RPMI8226 (cell line): ENCODE measurements around the gene BTN2A1.
"Not testable (repeated sequence)": the region's sequence is repeated elsewhere in the genome, so short reads cannot be mapped to it uniquely, and the experiment has no call there.

ENCODE experiments used
- DNase-seq: peaks from one replicate; pipeline ENCODE4 v3.0.0-alpha.2; 2015

BTN2A1 gene

DNA sequence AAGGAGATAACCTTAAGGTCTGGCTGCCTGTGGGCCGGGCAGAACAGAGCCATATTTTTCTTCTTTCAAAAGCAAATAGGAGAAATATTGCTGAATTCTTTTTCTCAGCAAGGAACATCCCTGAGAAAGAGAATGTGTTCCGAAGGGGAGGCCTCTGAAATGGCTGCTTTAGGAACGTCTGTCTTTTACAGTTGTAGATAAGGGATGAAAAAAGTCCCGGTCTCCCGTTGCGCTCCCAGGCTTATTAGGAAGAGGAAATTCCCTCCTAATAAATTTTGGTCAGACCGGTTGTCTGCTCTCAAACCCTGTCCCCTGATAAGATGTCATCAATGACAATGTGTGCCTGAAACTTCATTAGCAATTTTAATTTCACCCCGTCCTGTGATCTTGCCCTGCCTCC, 24.1 kb upstream of the BTN2A1 start:
- not testable (repeated sequence) for DNase-seq

DNA sequence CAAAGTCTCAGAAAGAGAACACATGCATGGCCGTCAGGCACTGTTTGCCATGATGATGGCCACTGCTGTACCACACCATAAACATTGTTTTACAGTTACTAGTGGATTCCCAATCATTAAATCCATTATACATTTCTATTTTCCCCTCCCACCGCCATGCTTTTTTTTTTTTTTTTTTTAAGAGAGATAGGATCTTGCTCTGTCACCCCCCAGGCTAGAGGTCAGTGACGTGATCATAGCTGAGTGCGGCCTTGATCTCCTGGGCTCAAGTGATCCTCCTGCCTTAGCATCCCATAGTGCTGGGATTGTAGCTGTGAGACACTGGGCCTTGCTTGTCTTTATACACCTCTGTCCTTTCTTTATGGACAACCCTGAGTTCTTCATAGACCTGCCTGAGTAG, 21.7 kb upstream of the BTN2A1 start:
- DNase-seq: no peak

DNA sequence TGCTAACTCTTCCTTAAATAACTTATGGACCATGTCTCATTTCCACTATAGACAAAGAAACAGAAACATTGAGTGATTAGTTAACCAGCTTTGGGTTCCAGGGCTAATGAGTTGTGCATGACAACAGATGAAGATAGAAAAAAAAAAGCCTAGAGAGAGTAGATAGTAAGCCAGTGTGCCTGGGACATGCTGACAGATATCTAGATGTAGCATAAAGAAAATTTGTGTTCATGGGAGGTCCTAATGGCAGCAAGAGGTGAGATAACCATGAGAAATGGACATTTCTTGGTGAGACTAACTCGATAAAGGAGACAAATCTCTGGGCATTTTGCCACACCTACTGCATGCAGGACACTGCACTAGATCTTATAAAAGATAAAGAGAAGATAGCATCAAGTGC, 20.2 kb upstream of the BTN2A1 start:
- no peak for DNase-seq

DNA sequence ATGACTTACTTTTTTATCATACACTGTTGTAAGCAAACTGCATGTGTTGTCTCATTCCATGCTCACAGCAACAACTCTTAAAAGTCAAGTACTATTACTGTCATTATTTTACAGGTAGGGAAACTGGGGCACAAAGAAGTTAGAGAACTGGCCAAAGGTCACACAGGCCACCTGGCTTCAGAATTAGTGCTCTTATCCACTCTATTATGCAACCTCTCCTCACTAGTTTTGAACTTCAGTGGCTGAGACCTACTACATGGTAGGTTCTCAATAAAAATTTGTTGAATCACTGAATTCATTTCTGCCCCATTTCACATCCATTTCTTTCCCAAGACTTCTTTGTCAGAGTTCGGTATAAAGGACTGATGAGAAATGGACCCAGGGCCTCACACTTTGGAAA, 19.8 kb upstream of the BTN2A1 start:
- no peak for DNase-seq

DNA sequence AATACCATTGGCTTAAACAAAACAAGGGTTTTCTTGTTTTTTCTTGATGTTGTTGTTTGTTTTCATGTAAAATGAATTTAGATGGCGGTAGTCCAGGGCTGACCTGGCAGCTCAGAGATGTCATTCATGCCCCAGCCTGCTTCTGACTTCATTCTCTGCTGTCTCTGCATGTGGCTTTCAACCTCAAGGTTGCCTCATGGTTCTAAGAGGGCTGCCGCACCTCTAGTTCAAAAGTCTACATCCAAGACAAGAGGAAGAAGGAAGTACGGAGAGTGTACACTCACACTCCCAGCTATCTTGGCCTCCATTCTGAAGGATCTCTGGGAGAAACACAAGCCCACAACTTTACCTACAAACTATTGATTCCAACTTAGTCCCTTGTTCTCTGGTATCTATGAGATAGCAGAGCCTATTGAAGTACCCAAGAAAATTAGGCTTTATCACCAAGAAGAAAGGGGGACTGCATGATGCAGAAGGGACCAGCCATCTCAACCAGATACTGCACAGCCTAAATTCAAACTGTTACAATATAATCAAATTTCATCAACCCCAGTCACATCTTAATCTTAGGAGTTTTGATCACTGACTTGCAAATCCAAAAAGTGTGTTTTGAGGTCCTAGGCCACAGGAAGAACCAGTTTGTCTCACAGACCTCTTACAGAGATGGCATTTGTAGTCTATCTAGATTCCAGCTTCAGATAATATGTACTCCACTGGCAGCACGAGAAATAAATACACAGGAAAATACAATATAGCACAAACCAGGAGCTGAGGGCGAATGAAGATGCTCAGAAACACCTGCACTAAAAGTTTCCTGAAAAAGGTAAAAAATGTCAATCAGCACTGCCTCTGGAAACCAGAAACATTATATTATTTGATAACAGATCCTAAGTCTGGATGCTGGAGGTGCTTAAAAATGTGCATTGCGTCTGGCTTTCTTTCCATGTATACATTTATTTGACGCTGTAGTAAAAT, 18.3 kb upstream of the BTN2A1 start:
- DNase-seq: no peak

DNA sequence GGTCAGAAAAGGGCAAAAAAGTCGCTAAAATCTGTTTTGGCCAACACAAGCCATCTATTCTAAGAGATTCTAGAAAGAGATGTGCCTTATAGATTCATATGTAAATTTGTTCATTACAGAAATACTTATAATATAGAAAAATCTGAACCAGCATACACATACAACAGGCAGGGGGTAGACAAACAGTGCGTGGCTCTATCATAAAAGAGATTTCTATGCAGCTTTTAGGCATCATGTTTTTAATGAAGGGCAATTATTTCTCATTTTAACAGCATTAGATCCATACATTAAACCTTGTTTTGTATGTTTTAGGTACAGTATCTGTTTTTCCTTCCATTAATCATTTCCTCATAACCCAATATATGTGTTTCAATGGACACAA, 16.8 kb upstream of the BTN2A1 start:
- no peak for DNase-seq

DNA sequence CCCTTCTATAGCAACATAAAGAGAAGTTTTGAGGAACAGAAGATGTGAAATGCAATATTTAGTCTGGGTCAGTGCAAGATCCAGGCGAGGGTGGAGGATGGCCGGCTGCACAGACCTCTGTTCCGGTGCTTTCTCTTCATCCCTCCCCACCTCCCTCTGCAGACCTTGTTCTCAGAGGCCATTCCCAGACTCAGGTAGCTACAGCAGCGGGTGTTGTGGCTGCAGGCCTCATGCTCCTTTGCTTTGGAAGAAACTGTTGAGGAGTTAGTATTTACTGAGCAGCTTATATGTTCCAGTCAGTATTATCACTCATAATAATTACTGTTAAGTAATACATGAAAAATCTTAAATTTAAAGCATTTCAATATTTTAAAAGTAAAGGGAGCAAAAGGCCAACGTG, 15.8 kb upstream of the BTN2A1 start:
- DNase-seq: no peak

DNA sequence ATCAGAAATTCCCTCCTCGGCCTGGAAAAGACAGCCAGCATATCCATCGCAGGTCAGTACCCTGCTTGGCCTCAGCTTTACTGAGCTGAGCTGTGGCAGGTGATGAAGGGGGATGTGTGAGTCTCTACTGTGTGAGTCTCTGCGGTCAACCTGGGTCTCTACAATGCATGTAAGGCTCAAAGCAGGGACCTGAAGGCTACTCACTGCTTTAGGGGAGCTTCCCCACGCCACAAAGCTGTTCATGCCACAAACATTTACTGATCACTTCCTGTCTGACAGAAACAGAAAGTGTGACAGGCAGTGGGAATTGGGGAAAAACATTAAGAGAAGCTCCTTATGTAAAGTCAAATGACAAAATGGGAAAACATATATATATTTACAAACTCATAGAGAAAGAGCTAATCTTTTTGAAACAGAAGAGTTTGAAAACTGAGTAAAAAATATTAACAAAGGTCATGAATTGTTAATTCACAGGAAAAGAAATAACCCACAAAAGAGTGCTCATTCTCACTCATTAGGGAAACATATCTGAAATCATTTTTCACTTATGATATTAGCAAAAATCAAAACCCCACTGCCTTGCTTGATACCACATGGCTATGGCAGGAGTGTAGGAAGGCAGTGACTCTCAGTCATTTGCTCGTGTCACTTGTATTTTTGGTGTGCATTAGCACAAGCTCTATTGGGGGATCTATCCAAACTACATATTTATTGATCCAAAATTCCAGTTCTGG, 11.7 kb upstream of the BTN2A1 start:
- no peak for DNase-seq

DNA sequence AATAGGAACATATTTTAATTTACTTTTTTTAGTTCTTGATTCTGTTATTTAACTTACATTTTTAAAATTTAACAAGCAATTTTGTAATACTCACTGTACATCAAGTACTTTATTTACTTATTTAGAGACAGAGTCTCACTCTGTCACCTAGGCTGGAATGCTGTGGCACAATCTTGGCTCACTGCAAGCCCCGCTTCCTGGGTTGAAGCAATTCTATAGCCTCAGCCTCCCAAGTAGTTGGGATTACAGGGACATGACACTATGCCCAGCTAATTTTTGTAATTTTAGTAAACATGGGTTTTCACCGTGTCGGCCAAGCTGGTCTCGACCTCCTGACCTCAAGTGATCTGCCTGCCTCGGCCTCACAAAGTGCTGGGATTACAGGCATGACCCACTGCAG, 10.5 kb upstream of the BTN2A1 start:
- no peak for DNase-seq

DNA sequence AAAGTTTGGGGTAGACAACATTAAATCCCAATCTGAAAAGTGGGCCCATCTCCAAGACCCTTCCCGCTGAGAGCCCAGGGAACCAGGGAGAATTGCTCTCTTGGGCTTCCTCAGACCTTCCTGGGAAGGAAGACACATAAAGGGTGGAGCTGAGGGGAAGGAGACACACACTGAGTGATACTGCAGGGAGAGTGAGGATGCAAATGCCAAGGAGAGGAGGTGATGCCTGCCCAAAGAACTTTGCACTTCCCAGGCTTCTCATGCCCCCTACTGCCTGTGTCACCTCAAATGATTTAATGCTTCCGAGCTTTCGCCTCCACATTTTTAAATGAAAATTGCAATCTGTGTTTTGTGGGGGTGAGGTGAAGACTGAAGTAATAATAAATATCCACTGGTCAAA, 7.5 kb upstream of the BTN2A1 start:
- DNase-seq: no peak

DNA sequence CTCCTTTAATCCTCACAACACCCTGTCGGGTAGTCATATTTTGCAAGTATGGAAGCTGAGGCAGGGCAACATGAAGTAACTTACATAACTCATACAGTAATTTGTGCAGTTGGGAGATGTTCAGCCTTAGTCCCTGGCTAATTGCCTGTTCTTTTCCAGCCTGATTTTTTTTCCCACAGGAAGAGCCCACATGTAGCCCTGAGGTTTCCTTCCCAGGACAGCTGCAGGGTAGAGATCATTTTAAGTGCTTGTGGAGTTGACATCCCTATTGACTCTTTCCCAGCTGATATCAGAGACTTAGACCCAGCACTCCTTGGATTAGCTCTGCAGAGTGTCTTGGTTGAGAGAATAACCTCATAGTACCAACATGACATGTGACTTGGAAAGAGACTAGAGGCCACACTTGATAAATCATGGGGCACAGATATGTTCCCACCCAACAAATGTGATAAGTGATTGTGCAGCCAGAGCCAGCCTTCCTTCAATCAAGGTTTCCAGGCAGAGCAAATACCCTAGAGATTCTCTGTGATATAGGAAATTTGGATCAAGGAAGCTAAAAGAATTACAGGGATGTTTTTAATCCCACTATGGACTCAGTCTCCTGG, 5.0 kb upstream of the BTN2A1 start:
- no peak for DNase-seq

DNA sequence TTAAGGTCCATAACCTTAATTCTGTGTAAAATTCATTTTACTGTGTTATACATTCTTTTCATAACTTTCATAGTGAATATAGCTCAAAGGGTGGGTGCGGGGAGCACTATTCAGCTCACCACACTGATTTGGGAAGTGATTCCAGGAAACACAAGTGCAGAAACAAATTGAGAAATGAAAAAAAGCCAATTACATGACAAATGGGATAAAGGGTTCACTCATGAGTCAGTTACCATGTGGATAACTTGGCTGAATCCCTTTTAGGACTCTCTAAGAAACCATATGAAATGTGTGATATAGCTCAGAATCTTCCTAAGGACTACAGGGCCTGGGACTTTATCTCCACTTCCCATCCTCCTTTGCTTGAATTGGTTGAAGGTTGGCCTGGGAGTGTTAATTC, 3.1 kb upstream of the BTN2A1 start:
- DNase-seq: no peak

DNA sequence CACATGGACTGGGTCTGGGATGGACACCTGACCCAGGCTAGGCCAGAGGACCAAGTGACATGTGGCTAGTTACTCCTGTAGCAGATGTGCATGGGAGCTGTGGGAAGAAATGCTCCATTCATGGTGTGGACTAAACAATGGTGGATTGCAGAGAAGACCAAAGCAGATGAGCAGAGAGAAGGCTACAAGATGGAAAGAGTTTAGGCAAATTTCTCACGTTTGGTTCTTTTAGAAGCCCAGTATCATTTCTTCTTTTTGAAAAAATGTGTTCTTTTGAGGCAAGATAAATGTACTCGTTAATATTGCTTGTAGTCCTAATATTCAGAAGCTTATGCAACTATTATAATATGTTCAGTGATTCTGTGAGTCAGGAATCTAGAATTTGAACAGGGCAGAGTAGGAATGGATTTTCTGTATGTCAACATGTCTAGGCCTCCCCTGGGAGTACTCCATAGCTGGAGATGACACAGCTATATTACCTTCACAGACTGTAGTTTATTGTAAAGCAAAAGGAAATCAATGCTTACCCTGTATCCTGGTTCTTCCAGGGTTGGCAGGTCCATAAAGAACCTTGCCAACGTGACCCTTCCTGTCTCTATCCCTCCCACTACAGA, 2.3 kb upstream of the BTN2A1 start:
- DNase-seq: no peak

DNA sequence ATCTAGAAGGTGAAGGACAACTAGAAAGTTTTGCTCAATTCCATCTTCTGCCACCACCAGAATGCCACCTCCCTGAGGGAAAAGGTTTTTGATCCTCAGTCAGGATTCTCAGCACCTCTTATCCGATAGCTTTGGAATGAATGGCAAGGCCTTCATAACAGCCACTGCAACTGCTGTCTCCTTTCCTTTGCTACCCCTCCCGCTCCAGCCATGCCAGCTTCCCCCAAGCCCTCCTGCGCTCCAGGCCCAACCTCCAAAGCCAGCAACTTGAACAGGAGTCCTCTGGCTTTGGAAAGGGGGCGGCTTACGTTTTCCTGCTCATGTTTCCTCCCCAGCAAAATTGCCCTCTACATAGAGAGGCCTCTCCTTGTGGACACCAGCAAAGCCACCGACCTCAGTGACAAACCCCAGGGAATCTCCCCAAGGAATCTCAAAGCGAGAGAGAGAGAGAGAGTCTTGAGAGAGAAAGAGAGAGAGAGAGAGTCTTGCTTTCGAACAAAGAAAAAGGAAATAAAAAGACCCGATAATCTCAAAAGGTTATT, 420 bp upstream of the BTN2A1 start:
- peak; percentile 19 for DNase-seq

DNA sequence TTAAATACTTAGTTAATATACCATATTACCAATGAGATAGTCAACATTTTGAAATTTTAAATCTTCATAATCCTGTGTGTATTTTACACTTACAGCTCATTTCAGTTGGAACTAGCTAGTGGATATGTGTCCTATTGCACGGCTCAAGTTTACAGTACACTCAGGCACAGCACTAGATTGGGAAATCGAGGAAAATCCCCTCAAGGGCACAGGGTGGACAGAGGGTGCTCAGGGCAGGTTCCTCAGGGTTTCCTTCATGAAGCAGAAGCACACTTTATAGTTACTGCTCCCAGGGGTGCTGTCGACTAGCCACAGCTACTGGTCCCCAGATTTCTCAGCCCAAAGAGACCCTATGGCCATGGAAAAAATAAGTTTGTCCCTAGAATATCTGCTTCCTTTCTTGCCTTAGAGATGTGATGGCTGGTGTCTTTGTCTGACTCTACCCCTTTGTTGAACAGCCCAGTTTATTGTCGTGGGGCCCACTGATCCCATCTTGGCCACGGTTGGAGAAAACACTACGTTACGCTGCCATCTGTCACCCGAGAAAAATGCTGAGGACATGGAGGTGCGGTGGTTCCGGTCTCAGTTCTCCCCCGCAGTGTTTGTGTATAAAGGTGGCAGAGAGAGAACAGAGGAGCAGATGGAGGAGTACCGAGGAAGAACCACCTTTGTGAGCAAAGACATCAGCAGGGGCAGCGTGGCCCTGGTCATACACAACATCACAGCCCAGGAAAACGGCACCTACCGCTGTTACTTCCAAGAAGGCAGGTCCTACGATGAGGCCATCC, 1.5 kb downstream of the BTN2A1 start:
- DNase-seq: no peak

DNA sequence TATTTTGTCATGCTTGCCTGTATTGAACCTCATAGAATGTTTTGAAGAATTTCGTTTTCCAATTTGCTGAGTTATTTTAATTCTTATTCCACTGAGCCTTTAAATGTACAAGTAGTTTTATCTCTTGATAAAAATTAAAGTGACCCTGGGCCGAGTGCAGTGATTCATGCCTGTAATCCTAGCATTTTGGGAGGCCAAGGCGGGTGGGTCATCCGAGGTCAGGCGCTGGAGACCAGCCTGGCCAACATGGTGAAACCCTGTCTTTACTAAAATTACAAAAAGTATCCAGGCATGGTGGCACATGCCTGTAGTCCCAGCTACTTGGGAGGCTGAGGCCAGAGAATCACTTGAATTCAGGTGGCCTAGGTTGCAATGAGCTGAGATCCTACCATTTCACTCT, 3.6 kb downstream of the BTN2A1 start:
- DNase-seq: not testable (repeated sequence)

DNA sequence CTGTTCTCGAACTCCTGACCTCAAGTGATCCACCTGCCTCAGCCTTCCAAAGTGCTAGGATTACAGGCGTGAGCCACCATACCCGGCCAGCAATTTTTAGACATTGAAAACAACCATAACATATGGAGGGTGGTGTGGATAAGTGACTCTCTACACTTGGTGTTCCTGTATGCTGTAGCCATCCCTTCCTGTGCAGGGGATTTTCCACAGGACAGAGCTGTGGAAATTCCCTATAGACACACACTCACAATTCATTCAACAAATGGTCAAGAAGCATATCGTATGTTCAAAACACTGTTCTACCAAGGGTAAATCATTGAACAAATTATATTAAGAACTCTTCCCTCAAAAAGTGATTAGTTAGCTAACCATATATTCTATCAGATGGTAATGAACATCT, 6.3 kb downstream of the BTN2A1 start:
- DNase-seq: no peak

DNA sequence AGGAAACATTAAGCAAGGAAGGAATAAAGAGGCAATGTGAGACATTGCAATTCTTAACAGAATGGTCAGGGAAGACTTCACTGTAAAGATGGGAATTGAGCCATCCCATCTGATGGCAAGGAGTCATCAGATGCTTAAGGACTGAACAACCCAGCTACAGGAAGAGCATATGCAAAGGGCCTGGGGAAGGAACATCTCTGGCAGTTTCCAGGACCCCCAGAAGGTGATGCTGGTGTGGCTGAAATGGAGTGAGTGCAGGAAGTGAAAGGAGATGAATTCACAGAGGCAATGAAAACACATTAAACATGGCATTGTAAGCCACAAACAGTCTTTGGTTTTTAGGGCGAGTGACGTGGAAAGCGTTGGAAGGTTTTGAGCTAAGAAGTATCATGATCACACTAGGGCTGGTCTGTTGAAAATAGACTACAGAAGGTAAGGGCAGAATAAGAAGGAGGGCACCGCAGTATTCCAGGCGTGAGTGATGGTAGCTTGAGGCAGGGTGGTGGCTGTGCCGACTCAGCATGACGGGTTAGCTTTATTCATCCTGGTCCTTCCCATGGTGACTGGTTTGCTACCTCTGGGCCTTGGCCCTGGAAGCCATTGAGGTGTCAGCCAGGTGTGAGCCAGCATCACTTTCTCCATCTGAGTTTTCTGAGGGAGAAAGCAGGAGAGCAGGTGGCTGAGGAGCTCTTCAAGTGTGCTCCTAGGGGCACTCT, 6.8 kb downstream of the BTN2A1 start:
- no peak for DNase-seq

DNA sequence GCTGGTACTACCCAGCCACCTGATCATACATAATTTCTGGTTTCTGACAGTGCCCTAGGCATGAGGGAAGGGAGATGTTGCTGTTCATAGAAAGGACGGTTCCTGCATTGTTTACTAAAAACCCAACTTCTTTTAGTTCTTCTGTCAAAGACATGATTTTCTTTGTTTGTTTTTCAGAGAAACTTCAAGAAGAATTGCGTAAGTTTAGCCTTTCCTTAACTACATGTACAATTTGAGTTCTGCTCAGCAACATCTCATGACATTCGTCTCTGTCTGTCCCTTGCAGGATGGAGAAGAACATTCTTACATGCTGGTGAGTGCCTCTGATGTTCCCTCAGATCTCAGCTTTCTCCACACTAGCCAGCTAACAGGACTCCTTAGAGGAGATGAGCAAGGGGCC, 8.0 kb downstream of the BTN2A1 start:
- DNase-seq: no peak

DNA sequence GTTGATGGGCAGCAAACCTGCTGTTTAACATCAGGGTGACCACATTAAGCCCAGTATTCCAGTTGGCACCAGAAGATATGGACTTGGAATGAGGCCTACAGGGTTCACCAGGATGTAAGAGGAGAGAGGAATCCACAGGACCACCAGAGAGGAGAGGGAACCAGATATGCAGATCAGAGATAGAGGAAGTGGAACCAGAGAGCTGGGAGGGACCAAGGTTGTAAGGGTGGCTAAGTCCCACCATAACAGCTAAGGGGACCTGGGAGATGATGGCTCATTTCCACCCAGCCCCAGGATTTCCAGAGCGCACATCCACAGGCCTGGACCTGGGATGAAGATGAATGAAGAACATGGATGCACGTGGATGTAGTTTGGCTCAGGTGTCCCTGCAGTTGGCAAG, 11.1 kb downstream of the BTN2A1 start:
- no peak for DNase-seq

DNA sequence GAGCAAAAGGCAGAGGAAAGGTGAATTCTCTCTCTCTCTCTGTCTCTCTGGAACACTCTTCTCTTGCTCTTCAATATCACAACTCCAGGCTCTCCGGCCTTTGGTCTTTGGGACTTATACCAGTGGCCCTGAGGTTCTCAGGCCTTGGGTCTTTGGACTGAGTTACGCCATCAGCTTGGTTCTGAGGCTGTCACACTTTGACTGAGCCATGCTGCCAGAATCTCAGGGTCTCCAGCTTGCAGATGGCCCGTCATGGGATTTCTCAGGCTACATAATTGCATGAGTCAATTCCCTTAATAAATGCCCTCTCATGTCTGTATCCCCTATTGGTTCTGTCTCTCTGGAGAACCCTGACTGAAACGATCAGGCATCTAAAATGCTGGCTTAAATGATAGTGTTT, 12.9 kb downstream of the BTN2A1 start:
- DNase-seq: no peak

DNA sequence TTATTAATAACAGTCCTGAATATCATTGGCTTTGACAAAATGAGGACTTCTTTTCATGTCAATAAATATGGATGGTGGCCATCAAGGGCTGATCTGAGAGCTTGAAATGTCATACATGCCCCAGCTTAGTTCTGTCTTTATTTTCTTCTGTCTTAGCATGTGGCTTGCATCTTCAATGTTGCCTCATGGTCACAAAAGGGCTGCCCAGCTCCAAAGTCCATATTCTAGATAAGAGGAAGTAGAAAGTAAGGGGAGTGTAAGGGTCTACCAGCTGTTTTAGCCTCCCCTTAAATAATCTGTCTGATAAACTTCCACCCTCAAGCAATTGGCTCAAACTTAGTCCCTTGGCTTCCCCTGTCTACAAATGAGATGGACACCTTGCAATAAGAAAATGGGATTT, 14.2 kb downstream of the BTN2A1 start:
- no peak for DNase-seq
